ENCODE data around the gene FAM117A. TPM values are rescaled to one million over a fixed set of nuclear protein-coding genes. Genes with fewer than 3 reads are reported as not detected.
A peak's percentile ranks its signal among the peaks of the same experiment; 100 is the strongest.
"Not testable (repeated sequence)": the region's sequence is repeated elsewhere in the genome, so short reads cannot be mapped to it uniquely, and the experiment has no call there.

The FAM117A gene
- total RNA-seq, 2 experiments from 2014 or later = 19.7 to 23.0 TPM

DNA sequence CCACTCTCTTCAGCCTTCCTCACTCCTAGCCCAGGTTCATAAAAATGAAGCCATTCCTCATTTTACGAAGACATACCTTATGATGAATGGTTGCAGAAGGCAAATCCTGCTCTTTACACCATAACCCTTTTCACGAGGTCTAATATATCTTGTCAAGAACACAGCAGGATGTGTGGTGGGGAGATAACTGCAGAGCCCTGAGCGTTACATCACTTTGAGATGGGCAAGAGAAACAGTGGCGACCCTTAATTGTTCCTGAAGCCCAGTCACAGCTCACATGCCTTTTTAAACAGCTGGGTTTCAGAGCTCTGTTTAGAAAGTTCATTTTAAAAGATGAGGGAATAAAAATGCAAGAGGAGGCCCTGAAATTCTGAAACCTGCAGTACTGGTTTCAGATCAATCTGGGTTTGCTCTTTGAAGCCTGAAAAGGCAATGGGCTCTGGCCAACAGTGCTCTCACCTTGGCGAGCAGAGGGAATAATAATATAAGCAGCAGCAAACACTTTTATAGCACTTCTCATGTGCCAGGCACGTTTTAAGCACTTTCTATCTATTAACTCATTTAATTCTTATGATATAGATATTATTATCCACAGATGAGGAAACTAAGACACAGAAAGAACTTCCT, 2.9 kb downstream of the FAM117A start:
- ATAC-seq (no peak), DNase-seq (no peak)
- POLR2A ChIA-PET = interaction anchor here (1.5 to 7.8 kb wide), 4 partner anchors 10 to 46 kb away, joined by 4 to 58 read pairs (median 18); no protein-coding TSS in a partner anchor
- peaks cover 14% of the 10 kb centered on the region for H3K36me3 Mint-ChIP-seq (ENCODE audit: low read depth)
- H3K4me1 Mint-ChIP-seq (ENCODE audit: low read depth) = peaks cover 69% of the 10 kb centered on the region
- no peaks in the 10 kb centered on the region for H3K9me3 Mint-ChIP-seq
- TF ChIP-seq, protein P1, sequence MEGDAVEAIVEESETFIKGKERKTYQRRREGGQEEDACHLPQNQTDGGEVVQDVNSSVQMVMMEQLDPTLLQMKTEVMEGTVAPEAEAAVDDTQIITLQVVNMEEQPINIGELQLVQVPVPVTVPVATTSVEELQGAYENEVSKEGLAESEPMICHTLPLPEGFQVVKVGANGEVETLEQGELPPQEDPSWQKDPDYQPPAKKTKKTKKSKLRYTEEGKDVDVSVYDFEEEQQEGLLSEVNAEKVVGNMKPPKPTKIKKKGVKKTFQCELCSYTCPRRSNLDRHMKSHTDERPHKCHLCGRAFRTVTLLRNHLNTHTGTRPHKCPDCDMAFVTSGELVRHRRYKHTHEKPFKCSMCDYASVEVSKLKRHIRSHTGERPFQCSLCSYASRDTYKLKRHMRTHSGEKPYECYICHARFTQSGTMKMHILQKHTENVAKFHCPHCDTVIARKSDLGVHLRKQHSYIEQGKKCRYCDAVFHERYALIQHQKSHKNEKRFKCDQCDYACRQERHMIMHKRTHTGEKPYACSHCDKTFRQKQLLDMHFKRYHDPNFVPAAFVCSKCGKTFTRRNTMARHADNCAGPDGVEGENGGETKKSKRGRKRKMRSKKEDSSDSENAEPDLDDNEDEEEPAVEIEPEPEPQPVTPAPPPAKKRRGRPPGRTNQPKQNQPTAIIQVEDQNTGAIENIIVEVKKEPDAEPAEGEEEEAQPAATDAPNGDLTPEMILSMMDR (IDR thresholded peaks at IDR 0.05) = no peak
- H3K27ac Mint-ChIP-seq = peak overlapping the region; percentile 88
- CTCF ChIA-PET = interaction anchor here (1.3 to 3.4 kb wide), 3 partner anchors 14 to 52 kb away, joined by 4 to 18 read pairs (median 7); partner anchors contain the start of gene SLC35B1
- H3K4me3 Mint-ChIP-seq = peak overlapping the region; percentile 54
- intact Hi-C loops (cut with micrococcal nuclease) = loop anchor here (5.0 kb wide), 1 partner anchor 44 kb away; no protein-coding TSS in a partner anchor
- H3K27me3 Mint-ChIP-seq = peaks cover 2% of the 10 kb centered on the region

DNA sequence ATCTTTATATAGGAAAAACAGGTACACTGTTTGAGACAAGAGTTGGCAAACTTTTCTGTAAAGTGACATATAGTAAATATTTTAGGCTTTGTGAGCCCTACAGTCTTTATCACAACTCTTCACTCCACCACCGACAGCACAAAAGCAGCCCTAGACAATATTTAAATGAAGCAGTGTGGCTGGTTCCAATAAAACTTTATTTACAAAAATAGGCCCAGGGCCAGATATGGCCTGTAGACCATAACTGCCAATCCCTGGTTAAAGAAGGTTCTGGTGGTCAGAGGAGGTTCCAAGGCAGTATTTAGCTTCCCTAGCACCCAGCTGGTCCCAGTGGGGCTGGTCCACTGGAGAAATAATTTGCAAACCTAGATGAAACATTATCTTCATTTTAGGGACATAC, 3.6 kb downstream of the FAM117A start:
- ATAC-seq = no peak
- Mint-ChIP-seq H3K27ac (peak overlapping the region; percentile 83), H3K4me1 (ENCODE audit: low read depth) (peaks cover 77% of the 10 kb centered on the region), H3K4me3 (no peak overlapping the region), H3K36me3 (ENCODE audit: low read depth) (peaks cover 16% of the 10 kb centered on the region), H3K9me3 (no peaks in the 10 kb centered on the region), H3K27me3 (no peaks in the 10 kb centered on the region)
- DNase-seq = no peak
- ChIA-PET CTCF (interaction anchor here (1.3 to 3.4 kb wide), 3 partner anchors 14 to 52 kb away, joined by 3 to 18 read pairs (median 4); partner anchors contain the start of gene SLC35B1), POLR2A (interaction anchor here (1.5 to 7.8 kb wide), 2 partner anchors 12 to 46 kb away, joined by 4 to 58 read pairs; no protein-coding TSS in a partner anchor)
- intact Hi-C loops (cut with micrococcal nuclease) = loop anchor here (5.0 kb wide), 1 partner anchor 43 kb away; no protein-coding TSS in a partner anchor
- TF ChIP-seq, protein P1 (IDR thresholded peaks at IDR 0.05) = no peak

DNA sequence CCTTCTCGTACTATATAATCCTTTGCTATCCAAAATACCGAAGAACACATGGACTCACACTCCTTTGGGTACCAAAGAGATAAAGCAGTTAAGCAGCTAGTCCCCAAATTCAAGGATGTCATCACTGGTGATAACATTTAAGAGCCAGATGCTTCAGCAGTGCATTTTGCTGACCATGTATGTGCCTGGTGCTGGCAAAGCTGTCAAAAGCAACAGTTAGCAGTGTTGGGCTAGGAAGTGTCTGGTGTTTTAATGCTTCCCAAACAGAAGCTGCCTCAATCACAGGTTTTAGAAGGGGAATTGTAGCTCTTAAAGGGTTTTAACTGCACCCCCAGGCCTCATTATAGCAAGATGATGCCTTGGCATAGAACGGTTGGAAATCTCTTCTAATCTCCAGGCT, 4.7 kb downstream of the FAM117A start:
- intact Hi-C loops (cut with micrococcal nuclease) = no loop called here
- TF ChIP-seq, protein P1 (IDR thresholded peaks at IDR 0.05) = no peak
- ATAC-seq = no peak
- ChIA-PET POLR2A (interaction anchor here (0.9 to 7.8 kb wide), 3 partner anchors 11 to 29 kb away, joined by 3 to 58 read pairs (median 3); partner anchors contain the start of gene KAT7), CTCF (interaction anchor here (1.3 to 3.4 kb wide), 4 partner anchors 11 to 51 kb away, joined by 3 to 18 read pairs (median 8); partner anchors contain the start of gene SLC35B1)
- Mint-ChIP-seq H3K27me3 (no peaks in the 10 kb centered on the region), H3K27ac (peak overlapping the region; percentile 55), H3K9me3 (no peaks in the 10 kb centered on the region), H3K4me1 (ENCODE audit: low read depth) (peaks cover 79% of the 10 kb centered on the region), H3K36me3 (ENCODE audit: low read depth) (peaks cover 17% of the 10 kb centered on the region), H3K4me3 (no peak overlapping the region)
- DNase-seq = no peak

DNA sequence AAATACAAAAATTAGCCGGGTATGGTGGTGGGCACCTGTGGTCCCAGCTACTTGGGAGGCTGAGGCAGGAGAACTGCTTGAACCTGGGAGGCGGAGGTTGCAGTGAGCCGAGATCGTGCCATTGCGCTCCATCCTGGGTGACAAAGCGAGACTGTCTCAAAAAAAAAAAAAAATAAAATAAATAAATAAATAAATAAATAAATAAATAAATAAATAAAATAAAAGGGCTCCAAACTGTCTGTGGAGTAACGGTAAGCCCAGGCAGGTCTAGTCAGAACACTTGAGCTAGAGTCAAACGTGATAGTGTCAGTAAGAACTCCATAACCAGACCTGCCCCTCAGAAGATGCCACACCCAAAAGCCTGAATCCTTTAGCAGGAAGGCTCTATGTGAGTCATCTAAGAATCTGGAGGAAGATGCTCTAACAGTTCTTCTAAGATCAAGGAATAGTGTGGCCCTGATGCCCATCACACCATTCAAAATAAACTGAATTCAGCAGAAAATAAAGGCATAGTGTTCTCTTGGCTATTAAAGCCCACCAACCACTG, 5.4 kb downstream of the FAM117A start:
- POLR2A ChIA-PET = interaction anchor here (0.9 to 7.8 kb wide), 3 partner anchors 10 to 51 kb away, joined by 3 to 58 read pairs (median 5); partner anchors contain the start of genes KAT7 and SLC35B1
- CTCF ChIA-PET = interaction anchor here (1.3 to 3.4 kb wide), 4 partner anchors 10 to 50 kb away, joined by 3 to 18 read pairs (median 8); partner anchors contain the start of gene SLC35B1
- peak overlapping the region; percentile 55 for H3K27ac Mint-ChIP-seq
- H3K4me1 Mint-ChIP-seq (ENCODE audit: low read depth) = peaks cover 83% of the 10 kb centered on the region
- H3K36me3 Mint-ChIP-seq (ENCODE audit: low read depth) = peaks cover 19% of the 10 kb centered on the region
- intact Hi-C loops (cut with micrococcal nuclease); H3K4me3 Mint-ChIP-seq; ATAC-seq; H3K9me3 Mint-ChIP-seq; DNase-seq; H3K27me3 Mint-ChIP-seq: not testable (repeated sequence)

DNA sequence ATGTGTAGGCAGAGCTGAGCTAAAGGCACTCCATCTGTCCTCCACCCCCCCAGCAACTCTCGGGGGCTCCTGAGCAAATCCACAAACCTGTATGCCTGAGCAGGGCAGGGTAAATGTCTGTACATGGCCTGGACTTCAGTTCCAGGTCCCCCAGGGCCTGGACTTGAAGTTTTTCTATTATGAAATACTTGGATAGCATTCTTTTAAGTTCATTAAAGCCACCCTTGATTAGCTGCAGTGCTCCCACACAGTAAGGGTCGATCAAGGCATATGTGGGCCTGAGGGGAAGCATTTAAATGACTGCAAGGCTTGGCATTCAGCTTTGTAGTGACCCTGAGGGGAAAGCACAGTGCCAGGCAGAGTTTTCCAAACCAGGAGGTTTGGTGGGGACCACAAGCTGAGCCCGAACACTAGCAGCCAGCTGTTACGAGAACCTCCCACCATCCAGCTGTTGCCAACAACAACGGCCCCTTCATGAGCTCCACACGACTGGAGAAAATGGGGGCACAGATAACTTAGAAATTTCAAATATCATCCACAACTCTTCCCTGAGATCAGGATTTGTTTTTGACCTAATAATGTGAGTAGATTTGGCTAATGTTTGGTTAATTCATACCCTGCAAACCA, 6.7 kb downstream of the FAM117A start:
- Mint-ChIP-seq H3K4me3 (no peak overlapping the region), H3K9me3 (no peaks in the 10 kb centered on the region), H3K4me1 (ENCODE audit: low read depth) (peaks cover 85% of the 10 kb centered on the region), H3K27ac (peak overlapping the region; percentile 71), H3K27me3 (no peaks in the 10 kb centered on the region), H3K36me3 (ENCODE audit: low read depth) (peaks cover 19% of the 10 kb centered on the region)
- intact Hi-C loops (cut with micrococcal nuclease) = no loop called here
- ChIA-PET CTCF (interaction anchor here (1.0 to 2.6 kb wide), 4 partner anchors 8 to 188 kb away, joined by 4 to 9 read pairs (median 4); no protein-coding TSS in a partner anchor), POLR2A (interaction anchor here (1.0 to 7.8 kb wide), 6 partner anchors 9 to 49 kb away, joined by 3 to 58 read pairs (median 4); partner anchors contain the start of genes KAT7 and SLC35B1)
- TF ChIP-seq, protein P1 (IDR thresholded peaks at IDR 0.05) = no peak
- DNase-seq (no peak), ATAC-seq (no peak)
